ENCODE data around the gene CDC42.

Gene CDC42

GRCh38 chr1:22076346-22076745, 23.8 kb downstream of the CDC42 start:
- no peak for DNase-seq

GRCh38 chr1:22077728-22078127, 25.2 kb downstream of the CDC42 start:
- DNase-seq: no peak

- no peak for DNase-seq
Measured at GRCh38 chr1:22078133-22078532, 25.6 kb downstream of the CDC42 start.

GRCh38 chr1:22080191-22080590, 27.7 kb downstream of the CDC42 start:
- no peak for DNase-seq

GRCh38 chr1:22088331-22088730, 35.8 kb downstream of the CDC42 start:
- no peak for DNase-seq

GRCh38 chr1:22089134-22089571, 36.6 kb downstream of the CDC42 start:
- DNase-seq: no peak

GRCh38 chr1:22089787-22090186, 37.3 kb downstream of the CDC42 start:
- peak; percentile 25 for DNase-seq

- no peak for DNase-seq
Measured at GRCh38 chr1:22090867-22091266, 38.4 kb downstream of the CDC42 start.

GRCh38 chr1:22092026-22092768, 39.7 kb downstream of the CDC42 start:
- peak; percentile 62 for DNase-seq

GRCh38 chr1:22093513-22093912, 41.0 kb downstream of the CDC42 start:
- no peak for DNase-seq

GRCh38 chr1:22096036-22096435, 43.5 kb downstream of the CDC42 start:
- no peak for DNase-seq

GRCh38 chr1:22096463-22096862, 44.0 kb downstream of the CDC42 start:
- DNase-seq: no peak

GRCh38 chr1:22098752-22099151, 46.2 kb downstream of the CDC42 start:
- DNase-seq: no peak

GRCh38 chr1:22100168-22100567, 47.7 kb downstream of the CDC42 start:
- no peak for DNase-seq

- no peak for DNase-seq
Measured at GRCh38 chr1:22101199-22101598, 48.7 kb downstream of the CDC42 start.

GRCh38 chr1:22101995-22102394, 49.5 kb downstream of the CDC42 start:
- no peak for DNase-seq

GRCh38 chr1:22102746-22103145, 50.2 kb downstream of the CDC42 start:
- DNase-seq: no peak

GRCh38 chr1:22104094-22104493, 51.6 kb downstream of the CDC42 start:
- DNase-seq: no peak

- DNase-seq: peak; percentile 68
Measured at GRCh38 chr1:22104865-22105437, 52.4 kb downstream of the CDC42 start.

- DNase-seq: peak; percentile 62
Measured at GRCh38 chr1:22105611-22106207, 53.2 kb downstream of the CDC42 start.

- DNase-seq: no peak
Measured at GRCh38 chr1:22107126-22107525, 54.6 kb downstream of the CDC42 start.

GRCh38 chr1:22108339-22109105, 56.0 kb downstream of the CDC42 start:
- DNase-seq: no peak

- DNase-seq: no peak
Measured at GRCh38 chr1:22110016-22110415, 57.5 kb downstream of the CDC42 start.

- DNase-seq: no peak
Measured at GRCh38 chr1:22111115-22111514, 58.6 kb downstream of the CDC42 start.

Data from CD4-positive, alpha-beta T cell treated with Interleukin-12 subunit alpha and Interleukin-12 subunit beta, for 1 hour (primary cell).